Urinary bladder (tissue), 4 donors: ENCODE measurements around the gene MYCBPAP. TPM values are rescaled to one million over a fixed set of nuclear protein-coding genes. Genes with fewer than 3 reads are reported as not detected.
"Not testable (repeated sequence)": the region's sequence is repeated elsewhere in the genome, so short reads cannot be mapped to it uniquely, and the experiment has no call there.

Experiments used
- DNase-seq: peaks from one replicate; pipeline ENCODE4 v3.0.0-alpha.2; 2015; ENCODE audit errors: extremely low spot score
- H3K27ac ChIP-seq: one replicate; pipeline ENCODE4 v1.5.1; 2013; ENCODE audit warnings: low read depth, mild to moderate bottlenecking, moderate library complexity
- H3K36me3 ChIP-seq: one replicate; pipeline ENCODE4 v1.6.1; 2013; ENCODE audit warnings: mild to moderate bottlenecking, moderate library complexity; ENCODE audit not compliant: insufficient read depth
- H3K4me1 ChIP-seq: one replicate; pipeline ENCODE4 v1.6.1; 2013; ENCODE audit warnings: mild to moderate bottlenecking, moderate library complexity; ENCODE audit not compliant: insufficient read depth
- H3K4me3 ChIP-seq: one replicate; pipeline ENCODE4 v1.5.1; 2013; ENCODE audit warnings: low read depth, low read length
- WGBS: extraction: QIAGEN DNeasy Blood & Tissue Kit; methylation state at CpG from one replicate; pipeline ENCODE4 v1.1.7; 2013; 5-methylcytosine and 5-hydroxymethylcytosine counted together
- polyA plus RNA-seq: library from polyadenylated mRNA; stranded (reverse); fragments of 200-250 nt; gene quantifications from one replicate; pipeline ENCODE4 v1.2.3, GENCODE V29; 2013
- total RNA-seq: library from RNA; depleted of rRNA; stranded (reverse); fragments of >200 nt; gene quantifications from one replicate; pipeline ENCODE4 v1.2.3, GENCODE V29; 2014
- donor health status: healthy with polysubstance abuse.
- donor health status: healthy.

MYCBPAP gene
- total and polyA plus RNA-seq, 2 donors: 0.23 to 1.3 TPM

GRCh38 chr17:50467855-50468303, 40.4 kb upstream of the MYCBPAP start:
- Histone ChIP-seq H3K4me3 (no peak overlapping the region), H3K27ac (no peak overlapping the region), H3K36me3 (no peaks in the 10 kb centered on the region), H3K4me1 (no peaks in the 10 kb centered on the region)
- DNase-seq: no peak
- 67% methylated on average over 13 of the region's 13 CpGs for WGBS

GRCh38 chr17:50468304-50469207, 39.7 kb upstream of the MYCBPAP start, which contains the start of gene CHAD:
Gene CHAD (minus strand): TSS chr17:50468880. CDS start chr17:50468813, 67 bp downstream.
- H3K36me3 ChIP-seq: no peaks in the 10 kb centered on the region
- no peaks in the 10 kb centered on the region for H3K4me1 ChIP-seq
- 27% methylated on average over 71 of the region's 71 CpGs for WGBS
- no peak for DNase-seq
- peak within 1 kb of the TSS; percentile 33 for H3K4me3 ChIP-seq
- no peak within 1 kb of the TSS for H3K27ac ChIP-seq

GRCh38 chr17:50469208-50469605, 39.0 kb upstream of the MYCBPAP start:
- H3K4me1 ChIP-seq: no peaks in the 10 kb centered on the region
- H3K36me3 ChIP-seq: no peaks in the 10 kb centered on the region

GRCh38 chr17:50469671-50470305, 38.5 kb upstream of the MYCBPAP start:
- H3K4me3 ChIP-seq: no peak overlapping the region
- H3K4me1 ChIP-seq: no peaks in the 10 kb centered on the region
- no peak overlapping the region for H3K27ac ChIP-seq
- no peaks in the 10 kb centered on the region for H3K36me3 ChIP-seq
- no peak for DNase-seq
- whole genome bisulfite sequencing: 71% methylated on average over 19 of the region's 19 CpGs

More at GRCh38 chr17:50469208-50469605, 39.0 kb upstream of the MYCBPAP start:
- H3K4me3 ChIP-seq: peak overlapping the region; percentile 33
- H3K27ac ChIP-seq: no peak overlapping the region
- 10% methylated on average over 37 of the region's 37 CpGs for WGBS
- DNase-seq: no peak

GRCh38 chr17:50470426-50470825, 37.8 kb upstream of the MYCBPAP start:
- H3K4me1 ChIP-seq: no peaks in the 10 kb centered on the region
- DNase-seq: no peak
- WGBS: 90% methylated on average over 6 of the region's 6 CpGs

GRCh38 chr17:50471009-50471905, 37.0 kb upstream of the MYCBPAP start:
- no peak for DNase-seq
- H3K4me1 ChIP-seq: no peaks in the 10 kb centered on the region
- 84% methylated on average over 22 of the region's 22 CpGs for WGBS
- no peak overlapping the region for H3K4me3 ChIP-seq
- no peaks in the 10 kb centered on the region for H3K36me3 ChIP-seq
- no peak overlapping the region for H3K27ac ChIP-seq

More at GRCh38 chr17:50470426-50470825, 37.8 kb upstream of the MYCBPAP start:
- no peak overlapping the region for H3K27ac ChIP-seq
- no peaks in the 10 kb centered on the region for H3K36me3 ChIP-seq
- H3K4me3 ChIP-seq: no peak overlapping the region

- Histone ChIP-seq H3K4me3 (no peak overlapping the region), H3K36me3 (no peaks in the 10 kb centered on the region)
- no peak for DNase-seq
Observed at GRCh38 chr17:50472286-50472685, 36.0 kb upstream of the MYCBPAP start.

GRCh38 chr17:50472761-50473161, 35.5 kb upstream of the MYCBPAP start:
- WGBS: 90% methylated on average over 13 of the region's 13 CpGs
- not testable (repeated sequence) for H3K4me1 ChIP-seq, H3K27ac ChIP-seq, H3K4me3 ChIP-seq, DNase-seq, H3K36me3 ChIP-seq

More at GRCh38 chr17:50472286-50472685, 36.0 kb upstream of the MYCBPAP start:
- 96% methylated on average over 10 of the region's 10 CpGs for WGBS
- no peak overlapping the region for H3K27ac ChIP-seq
- no peaks in the 10 kb centered on the region for H3K4me1 ChIP-seq

GRCh38 chr17:50473901-50474300, 34.3 kb upstream of the MYCBPAP start:
- Histone ChIP-seq H3K4me1 (no peaks in the 10 kb centered on the region), H3K4me3 (no peak overlapping the region), H3K27ac (no peak overlapping the region), H3K36me3 (no peaks in the 10 kb centered on the region)
- DNase-seq: no peak
- 90% methylated on average over 11 of the region's 11 CpGs for WGBS

- H3K4me1 ChIP-seq: no peaks in the 10 kb centered on the region
- DNase-seq: no peak
- no peak overlapping the region for H3K27ac ChIP-seq
- H3K36me3 ChIP-seq: no peaks in the 10 kb centered on the region
- no peak overlapping the region for H3K4me3 ChIP-seq
- 79% methylated on average over 6 of the region's 6 CpGs for WGBS
Observed at GRCh38 chr17:50474523-50474922, 33.7 kb upstream of the MYCBPAP start.

- no peak overlapping the region for H3K4me3 ChIP-seq
- no peak for DNase-seq
- H3K27ac ChIP-seq: no peak overlapping the region
- H3K4me1 ChIP-seq: no peaks in the 10 kb centered on the region
- WGBS: 86% methylated on average over 4 of the region's 4 CpGs
- no peaks in the 10 kb centered on the region for H3K36me3 ChIP-seq
Observed at GRCh38 chr17:50475362-50475761, 32.9 kb upstream of the MYCBPAP start.

GRCh38 chr17:50475775-50476544, 32.3 kb upstream of the MYCBPAP start:
- not testable (repeated sequence) for H3K4me3 ChIP-seq, H3K27ac ChIP-seq, H3K36me3 ChIP-seq, DNase-seq, H3K4me1 ChIP-seq
- WGBS: 28% methylated on average over 32 of the region's 33 CpGs
